K562 (cell line): ENCODE measurements around the gene C19orf67. TPM values are rescaled to one million over a fixed set of nuclear protein-coding genes. Genes with fewer than 3 reads are reported as not detected.
A peak's percentile ranks its signal among the peaks of the same experiment; 100 is the strongest.

Source experiments
- CBFA2T2 ChIP-seq: fragments of 450-650 bp; conservative IDR thresholded peaks from 2 replicates; pipeline ENCODE4 v1.6.1; 2017; ENCODE audit warnings: mild to moderate bottlenecking
- CHCHD3 ChIP-seq: fragments of 250-450 bp; sonication (Bioruptor Pico); IDR thresholded peaks from 2 replicates; pipeline ENCODE4 v2.1.2; 2022; ENCODE audit warnings: mild to moderate bottlenecking
- EGR1 ChIP-seq: fragments of 450-650 bp; conservative IDR thresholded peaks from 2 replicates; pipeline ENCODE4 v1.6.1; 2017; ENCODE audit warnings: mild to moderate bottlenecking
- HDGF ChIP-seq: fragments of 450-650 bp; IDR thresholded peaks from 2 replicates; pipeline ENCODE4 v1.6.1; 2016
- IRF2 ChIP-seq: sonication (generic); formaldehyde crosslinking; IDR thresholded peaks from 2 replicates; pipeline ENCODE4 v1.8.1; 2022; ENCODE audit warnings: mild to moderate bottlenecking, missing genetic modification reagents
- KAT8 ChIP-seq: fragments of 450-650 bp; IDR thresholded peaks from 2 replicates; pipeline ENCODE4 v1.6.1; 2016; ENCODE audit warnings: low read depth, mild to moderate bottlenecking
- KDM5B ChIP-seq: fragments of 200-600 bp; sonication (generic); IDR thresholded peaks from 2 replicates; pipeline ENCODE4 v1.6.1; 2012; ENCODE audit warnings: low read depth, mild to moderate bottlenecking, moderate library complexity, low read length, control low read depth, inconsistent platforms; ENCODE audit not compliant: insufficient replicate concordance
- NRF1 ChIP-seq, 2 experiments: fragments of 450-650 bp; IDR thresholded peaks in 1 of 2; conservative IDR thresholded peaks in 1 of 2; 2 replicates each; pipeline ENCODE4 v1.6.1; 2014; ENCODE audit warnings: mild to moderate bottlenecking in 2 of 2
- RBM34 ChIP-seq: fragments of 200-400 bp; formaldehyde crosslinking; IDR thresholded peaks from 2 replicates; pipeline ENCODE4 v1.6.1; 2018; ENCODE audit warnings: low read length, borderline replicate concordance; ENCODE audit not compliant: insufficient read depth
- SMAD4 ChIP-seq: fragments of 250-450 bp; sonication (Bioruptor Pico); conservative IDR thresholded peaks from 2 replicates; pipeline ENCODE4 v1.8.0; 2021; ENCODE audit warnings: inconsistent platforms, mild to moderate bottlenecking, moderate library complexity
- SRF ChIP-seq, 2 experiments: fragments of 250-450, 450-650 bp in 1 of 2; sonication (Bioruptor Pico) in 1 of 2; sonication (generic) in 1 of 2; formaldehyde crosslinking; IDR thresholded peaks; 2 replicates each; pipeline versions ENCODE4 v1.5.0 to v1.5.1; 2020 to 2022; ENCODE audit warnings: mild to moderate bottlenecking in 1 of 2, missing genetic modification reagents in 1 of 2
- TCF7L2 ChIP-seq: fragments of 150-350 bp; IDR thresholded peaks from 2 replicates; pipeline ENCODE4 v1.6.1; 2016; ENCODE audit warnings: low read depth, mild to moderate bottlenecking, low read length, moderate library complexity
- ZC3H11A ChIP-seq: IDR thresholded peaks from 2 replicates; pipeline ENCODE4 v1.6.1; 2012; ENCODE audit warnings: low read depth, low read length, improper control_type of control experiment
- ZC3H8 ChIP-seq: fragments of 450-650 bp; IDR thresholded peaks from 2 replicates; pipeline ENCODE4 v1.6.1; 2017
- ZNF589 ChIP-seq: fragments of 200-800 bp; sonication (Bioruptor generic); IDR thresholded peaks from 2 replicates; pipeline ENCODE4 v1.6.1; 2016; ENCODE audit warnings: low read depth, missing genetic modification characterization, missing compliant biosample characterization
- ZNF609 ChIP-seq: sonication (generic); formaldehyde crosslinking; IDR thresholded peaks from 2 replicates; pipeline ENCODE4 v1.8.1; 2023; ENCODE audit warnings: missing genetic modification reagents, mild to moderate bottlenecking, borderline replicate concordance
- ZNF717 ChIP-seq: fragments of 250-450 bp; sonication (Bioruptor Pico); IDR thresholded peaks from 2 replicates; pipeline ENCODE4 v1.5.0; 2021
- ZNF740 ChIP-seq, 3 experiments: fragments of 200-800 bp in 1 of 3; sonication (Bioruptor generic) in 1 of 3; sonication (generic) in 1 of 3; formaldehyde crosslinking in 1 of 3; IDR thresholded peaks; 2 replicates each; pipeline versions ENCODE4 v1.6.1 to v1.8.0; 2016 to 2022; ENCODE audit warnings: mild to moderate bottlenecking in 2 of 3, missing compliant biosample characterization in 2 of 3, missing genetic modification characterization in 2 of 3, missing genetic modification reagents in 1 of 3
- polyA plus RNA-seq, 8 experiments: library from polyadenylated mRNA; depleted of rRNA in 4 of 8; stranded (reverse) in 5 of 8; unstranded in 3 of 8; fragments of >200 nt; fragmentation: Nextera tagmentation in 2 of 8; fragmentation: Illumina TruSeq in 1 of 8; extraction: Ambion mirVana in 2 of 8; extraction: Trizol in 1 of 8; gene quantifications; 2 replicates each; pipeline versions ENCODE4 v1.2.1 to v1.2.3, GENCODE V29; 2011 to 2014; ENCODE audit warnings: inconsistent platforms in 1 of 8, missing spikeins in 1 of 8
- total RNA-seq, 7 experiments: library from RNA; depleted of rRNA in 6 of 7; stranded (reverse); fragments of >200 nt in 6 of 7; fragmentation: Illumina TruSeq in 2 of 7; extraction: Trizol in 2 of 7; gene quantifications; 2 replicates each; pipeline versions ENCODE4 v1.2.1 to v1.2.3, GENCODE V29; 2011 to 2021; ENCODE audit warnings: low replicate concordance in 1 of 7

C19orf67 gene
- total and polyA plus RNA-seq, 9 of the 15 experiments (the other 6 are each of a cell fraction or from before 2014, with no cell fraction given) = 0.29 to 1.8 (median 0.51) TPM; not detected in 3

GRCh38 chr19:14073925-14074838, 11.4 kb downstream of the C19orf67 start (continued):
- TF ChIP-seq RBM34 = no peak
- TF ChIP-seq SRF (CRISPR knock-in tag; IDR thresholded peaks at IDR 0.05) = peak in 1 of 2 experiments; percentile 52; a peak in 1 of 4 replicates
- TF ChIP-seq KDM5B = peak; percentile 12
- no peak for TF ChIP-seq KAT8
- TF ChIP-seq ZNF740 (CRISPR knock-in tag; IDR thresholded peaks at IDR 0.05) = peak; percentile 73; the same call in 1 of the 2 replicates
- TF ChIP-seq ZNF740 (tag; IDR thresholded peaks at IDR 0.05) = no peak
- no peak for TF ChIP-seq TCF7L2
- TF ChIP-seq CHCHD3 (CRISPR knock-in tag) = no peak
- no peak for TF ChIP-seq ZC3H8
- TF ChIP-seq ZNF589 (CRISPR knock-in tag) = no peak
- no peak for TF ChIP-seq HDGF
- TF ChIP-seq ZC3H11A = no peak
- no peak for TF ChIP-seq ZNF717 (CRISPR knock-in tag)
- TF ChIP-seq EGR1 = peak; percentile 71
- peak; percentile 30 to 42; a peak in 3 of 4 replicates for TF ChIP-seq NRF1 (conservative IDR thresholded peaks at IDR 0.05 in 1 of 2, IDR thresholded peaks at IDR 0.05 in 1 of 2)
- TF ChIP-seq ZNF609 (CRISPR knock-in tag) = no peak
- TF ChIP-seq IRF2 (CRISPR knock-in tag) = no peak
- TF ChIP-seq CBFA2T2 = no peak
- TF ChIP-seq SMAD4 = no peak
